Endometrium (tissue), 2 donors: Measurements from ENCODE around the gene PPP1R13B.

Experiments
- FAIRE-seq: peaks from 2 replicates; lab custom pipeline; 2012; peaks lifted over from hg19 to GRCh38; lab: Jason Lieb, UNC
- donor health status: control.
- donor health status: control.

PPP1R13B gene

GRCh38 chr14:103731916-103732867, 115.2 kb downstream of the PPP1R13B start:
- no peak for FAIRE-seq

DNA sequence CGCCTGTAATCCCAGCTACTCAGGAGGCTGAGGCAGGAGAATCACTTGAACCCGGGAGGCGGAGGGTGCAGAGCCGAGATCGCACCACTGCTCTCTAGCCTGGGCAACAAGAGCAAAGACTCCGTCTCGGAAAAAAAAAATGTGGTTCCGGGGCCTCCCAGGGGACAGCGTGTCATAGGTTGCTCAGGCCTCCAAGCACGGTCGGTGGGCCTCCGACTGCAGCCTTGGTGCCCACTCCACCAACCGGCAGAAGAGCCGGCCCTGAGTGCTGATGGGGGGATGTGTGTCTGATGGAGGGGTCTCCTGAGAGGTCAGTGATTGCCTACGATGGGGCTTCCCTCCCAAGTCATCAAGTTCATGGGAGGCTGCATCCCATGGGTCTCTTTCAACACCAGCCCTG, 115.9 kb downstream of the PPP1R13B start:
- no peak for FAIRE-seq

GRCh38 chr14:103730490-103731035, 116.8 kb downstream of the PPP1R13B start:
- FAIRE-seq: no peak

- FAIRE-seq: no peak
Measured at GRCh38 chr14:103729496-103730448, 117.6 kb downstream of the PPP1R13B start.

- FAIRE-seq: no peak
Measured at GRCh38 chr14:103728721-103729120, 118.7 kb downstream of the PPP1R13B start.

- no peak for FAIRE-seq
Measured at GRCh38 chr14:103728141-103728540, 119.2 kb downstream of the PPP1R13B start.

GRCh38 chr14:103727313-103727980, 119.9 kb downstream of the PPP1R13B start:
- no peak for FAIRE-seq

DNA sequence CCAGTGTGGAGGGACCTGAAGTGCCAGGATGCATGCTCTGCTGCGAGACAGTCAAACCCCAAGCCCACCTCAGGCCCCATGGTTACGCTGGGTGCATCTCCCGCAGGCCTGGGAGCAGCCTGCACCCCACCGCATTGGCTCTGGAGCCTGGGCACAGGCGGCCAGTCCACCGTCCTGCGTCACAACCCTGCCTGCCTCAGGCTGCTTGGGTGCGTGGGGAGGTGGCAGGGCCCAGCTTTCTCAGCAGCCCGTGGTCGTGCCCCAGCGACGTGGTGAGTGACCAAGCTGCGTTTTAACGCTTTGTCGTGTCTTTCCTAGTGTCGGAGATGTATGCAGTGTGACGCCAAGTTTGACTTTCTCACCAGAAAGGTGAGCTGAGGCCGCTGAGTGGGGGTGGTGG, 120.9 kb downstream of the PPP1R13B start:
- FAIRE-seq: no peak

DNA sequence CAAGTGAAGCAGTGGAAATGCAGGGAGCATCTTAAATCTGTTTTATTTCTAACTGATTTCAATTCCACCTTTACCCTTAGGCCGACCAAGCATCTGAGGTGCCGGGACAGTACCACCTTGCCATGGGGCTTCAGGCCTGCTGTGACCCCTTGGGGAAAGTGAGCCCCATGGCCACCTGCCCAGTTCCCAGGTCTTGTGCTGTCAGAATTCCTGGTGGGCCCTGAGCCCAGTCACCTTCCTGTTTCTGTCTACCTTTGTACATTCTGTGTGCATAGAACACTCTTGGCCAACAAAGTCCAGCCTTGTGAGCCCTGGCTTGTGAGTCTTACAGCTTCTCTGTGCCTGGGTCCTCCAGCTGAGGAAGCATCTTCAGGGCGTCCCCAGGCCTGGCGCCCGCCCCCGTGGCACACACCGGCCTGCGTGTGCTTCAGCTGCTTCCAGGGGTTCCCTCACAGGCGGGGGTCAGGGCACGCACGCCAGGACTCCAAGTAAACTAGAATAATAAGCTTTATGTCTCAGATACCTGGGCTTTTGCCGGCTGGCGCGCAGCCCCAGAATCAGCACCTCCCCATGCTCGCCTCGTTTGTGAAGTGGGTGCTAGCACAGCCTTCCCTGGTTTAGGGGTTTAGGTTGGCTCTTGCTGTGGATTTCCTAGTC, 121.5 kb downstream of the PPP1R13B start:
- FAIRE-seq: no peak

- FAIRE-seq: no peak
Measured at GRCh38 chr14:103725001-103725682, 122.2 kb downstream of the PPP1R13B start.

DNA sequence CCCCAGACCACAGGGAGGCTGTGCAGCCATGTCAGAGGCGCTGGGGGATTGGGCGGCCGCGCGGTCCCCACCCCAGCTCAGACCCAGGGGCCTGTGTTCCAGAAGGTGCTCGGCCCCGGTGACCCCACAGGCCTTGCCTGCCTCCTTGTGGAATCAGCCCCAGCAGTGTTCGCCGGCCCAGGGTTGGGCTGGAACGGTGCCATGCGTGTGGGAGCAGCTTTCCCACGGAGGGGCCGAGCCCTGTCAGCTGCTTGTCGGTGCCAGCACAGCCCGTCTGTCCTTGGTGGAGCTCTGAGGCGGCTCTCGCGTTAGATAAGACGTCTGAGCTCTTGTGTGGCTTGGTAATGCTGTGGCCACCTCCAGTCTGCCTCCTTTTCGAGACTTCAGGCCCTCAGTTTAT, 123.3 kb downstream of the PPP1R13B start:
- FAIRE-seq: no peak

GRCh38 chr14:103723748-103724081, 123.7 kb downstream of the PPP1R13B start:
- no peak for FAIRE-seq

DNA sequence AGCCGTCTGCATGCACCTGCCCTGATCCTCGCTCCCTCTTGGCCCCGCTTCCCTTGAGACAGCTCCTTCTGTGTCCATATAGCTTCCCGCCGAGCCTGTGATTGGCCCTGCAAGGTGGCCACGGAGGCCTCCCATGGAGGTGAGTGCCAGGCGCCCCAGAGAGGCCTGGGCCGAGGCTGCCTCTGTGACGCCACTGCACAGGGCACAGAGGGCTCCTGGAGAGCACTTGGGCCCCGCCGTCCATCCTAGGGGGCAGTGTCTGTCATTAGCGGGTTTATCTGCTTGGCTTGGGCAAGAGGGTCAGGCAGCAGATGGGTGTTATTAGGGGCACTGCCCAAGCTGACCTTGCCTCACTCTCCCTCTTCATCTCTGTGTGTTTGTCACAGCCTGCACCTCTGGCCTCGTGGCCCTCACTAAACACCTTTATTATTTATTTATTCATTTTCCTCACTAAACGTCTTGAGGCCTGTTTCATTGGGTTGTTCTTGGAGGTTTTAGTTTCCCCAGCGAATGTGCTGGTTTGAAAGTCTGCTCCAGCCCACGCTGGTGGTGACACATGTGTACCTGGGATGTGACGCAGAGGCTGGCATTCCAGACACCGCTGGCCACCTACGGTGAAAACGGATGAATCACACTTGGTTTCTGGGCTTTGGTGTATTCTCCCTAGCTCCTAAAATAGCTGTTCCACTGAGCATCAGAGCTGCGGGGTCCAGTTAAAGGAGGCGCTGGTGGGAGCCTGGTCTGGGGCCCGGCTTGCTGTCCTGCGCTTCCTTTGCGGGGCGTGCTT, 125.8 kb downstream of the PPP1R13B start:
- no peak for FAIRE-seq

DNA sequence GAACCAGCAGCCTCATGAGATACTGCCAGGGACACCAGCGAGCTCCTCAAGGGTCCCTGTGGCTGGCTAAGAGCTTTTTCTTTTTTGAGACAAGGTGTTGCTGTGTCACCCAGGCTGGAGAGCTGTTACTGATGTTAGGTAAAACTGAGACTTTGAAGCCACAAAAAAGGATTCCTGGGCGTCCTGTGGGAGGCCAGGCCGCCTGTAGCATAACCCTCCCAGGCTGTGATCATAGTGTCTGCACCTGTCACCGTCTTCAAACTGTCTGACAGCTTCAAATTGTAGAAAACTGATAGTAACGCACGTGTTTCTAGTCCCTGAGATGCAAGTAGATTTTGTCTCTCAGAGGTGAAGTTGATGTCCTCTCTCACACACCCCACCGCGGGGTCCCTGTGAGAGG, 127.6 kb downstream of the PPP1R13B start:
- FAIRE-seq: no peak

DNA sequence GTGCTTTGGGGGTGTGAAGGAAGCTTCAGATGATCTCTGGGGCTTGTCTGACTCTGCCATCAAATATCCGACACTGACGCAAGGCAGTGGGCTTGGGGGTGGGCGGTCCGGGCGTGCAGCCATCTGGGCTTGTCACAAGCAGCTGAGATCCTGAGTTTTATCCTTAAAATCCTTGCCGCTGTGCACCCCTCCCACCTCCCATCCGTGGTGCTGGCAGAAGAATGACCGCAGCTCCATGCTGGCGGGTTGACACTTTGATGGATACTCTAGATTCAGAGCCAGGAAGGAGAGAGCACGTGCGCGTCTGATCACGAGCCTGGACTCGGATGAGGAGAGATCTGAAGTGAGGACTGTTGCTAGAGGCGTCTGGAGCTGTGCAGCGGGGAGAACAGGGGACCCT, 128.8 kb downstream of the PPP1R13B start:
- FAIRE-seq: peak; percentile 18

- no peak for FAIRE-seq
Measured at GRCh38 chr14:103716899-103717411, 130.4 kb downstream of the PPP1R13B start.

DNA sequence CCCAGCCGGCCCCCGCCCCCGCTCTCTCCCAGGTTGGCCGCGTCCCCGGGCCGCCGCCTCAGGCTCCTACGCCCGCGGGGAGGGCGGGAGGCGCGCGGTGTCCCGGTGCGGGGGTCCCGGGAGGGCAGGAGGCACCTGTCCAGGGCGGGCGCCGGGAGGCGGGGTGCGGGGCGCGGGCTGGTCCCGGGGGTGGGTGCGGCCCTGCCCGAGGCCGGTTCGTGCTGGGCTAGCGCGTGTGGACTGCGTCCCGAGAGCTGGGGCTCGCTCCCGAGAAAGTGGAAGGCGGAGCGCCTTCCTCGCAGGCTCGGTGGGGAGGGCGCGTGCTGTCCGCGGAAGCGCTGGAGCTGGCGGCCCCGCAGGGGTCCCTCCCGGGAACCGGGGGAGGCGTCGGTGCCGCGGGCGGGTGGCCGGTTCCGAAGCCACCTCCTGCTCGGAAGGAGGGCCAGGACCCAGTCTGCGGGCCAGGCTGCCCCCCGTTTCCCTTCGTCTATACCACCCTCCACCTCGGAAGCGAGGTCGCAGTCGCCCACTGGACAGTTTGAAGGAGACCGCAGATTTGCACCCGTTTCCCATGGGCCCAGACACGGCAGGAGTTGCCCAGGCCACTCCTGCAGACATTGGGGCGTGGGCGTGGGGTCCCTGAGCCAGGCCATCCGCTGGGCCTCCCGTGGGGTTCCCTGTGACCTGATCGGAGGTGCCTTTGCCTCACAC, 131.1 kb downstream of the PPP1R13B start:
- no peak for FAIRE-seq

- FAIRE-seq: peak; percentile 98
Measured at GRCh38 chr14:103715052-103716000, 132.0 kb downstream of the PPP1R13B start, which contains the start of the genes XRCC3 and ZFYVE21. Gene XRCC3 (minus strand): TSS chr14:103715451. CDS start chr14:103711087, 4,364 bp downstream. Gene ZFYVE21 (plus strand): TSS chr14:103715810. CDS start chr14:103715842, 32 bp downstream.
